Measurements from ENCODE around the gene GARIN5B.

The GARIN5B gene

DNA sequence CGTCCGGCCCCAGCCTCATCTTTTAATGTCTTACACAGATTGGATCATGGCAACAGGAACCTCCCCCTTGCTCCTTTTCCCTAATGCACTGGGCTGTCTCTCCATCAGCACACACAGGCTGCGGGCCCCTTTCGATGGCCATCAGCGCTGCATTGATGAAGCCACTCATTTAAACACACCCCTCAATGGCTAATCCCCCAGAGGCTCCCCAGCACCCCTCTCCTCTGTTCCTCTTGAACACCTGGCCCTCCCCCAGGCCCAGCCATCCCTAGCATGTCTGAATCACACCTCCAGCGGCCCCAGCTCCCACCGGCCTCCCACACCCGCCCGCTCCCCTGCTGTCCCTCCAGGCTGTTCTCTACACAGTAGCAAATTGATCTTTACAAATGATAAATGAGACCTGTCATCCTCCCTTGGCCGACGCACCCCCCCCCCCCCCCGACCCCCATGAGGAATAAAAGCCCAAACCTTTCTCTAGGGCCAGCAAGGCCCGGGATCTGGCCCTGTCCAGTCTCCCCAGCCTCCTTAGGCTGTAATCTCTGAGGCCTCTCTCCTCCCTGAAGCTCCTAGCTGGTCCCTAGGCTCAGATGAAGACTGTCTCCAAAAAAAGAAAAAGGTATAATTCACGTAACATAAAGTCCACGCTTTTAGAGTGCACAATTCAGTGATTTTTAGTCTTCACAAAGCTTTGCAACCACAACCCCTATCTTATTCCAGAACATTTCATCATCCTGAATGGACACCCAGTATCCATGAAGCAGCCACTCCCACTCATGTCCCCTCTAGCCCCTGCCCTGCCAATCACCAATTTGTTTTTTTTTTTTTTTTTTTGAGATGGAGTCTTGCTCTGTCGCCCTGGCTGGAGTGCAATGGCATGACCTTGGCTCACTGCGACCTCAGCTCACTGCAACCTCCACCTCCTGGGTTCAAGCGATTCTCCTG is 30.0 kb upstream of the GARIN5B start:
- H3K4me3 ChIP-seq (ENCODE audit: low read length): no peak overlapping the region
- TF ChIP-seq, protein P1, sequence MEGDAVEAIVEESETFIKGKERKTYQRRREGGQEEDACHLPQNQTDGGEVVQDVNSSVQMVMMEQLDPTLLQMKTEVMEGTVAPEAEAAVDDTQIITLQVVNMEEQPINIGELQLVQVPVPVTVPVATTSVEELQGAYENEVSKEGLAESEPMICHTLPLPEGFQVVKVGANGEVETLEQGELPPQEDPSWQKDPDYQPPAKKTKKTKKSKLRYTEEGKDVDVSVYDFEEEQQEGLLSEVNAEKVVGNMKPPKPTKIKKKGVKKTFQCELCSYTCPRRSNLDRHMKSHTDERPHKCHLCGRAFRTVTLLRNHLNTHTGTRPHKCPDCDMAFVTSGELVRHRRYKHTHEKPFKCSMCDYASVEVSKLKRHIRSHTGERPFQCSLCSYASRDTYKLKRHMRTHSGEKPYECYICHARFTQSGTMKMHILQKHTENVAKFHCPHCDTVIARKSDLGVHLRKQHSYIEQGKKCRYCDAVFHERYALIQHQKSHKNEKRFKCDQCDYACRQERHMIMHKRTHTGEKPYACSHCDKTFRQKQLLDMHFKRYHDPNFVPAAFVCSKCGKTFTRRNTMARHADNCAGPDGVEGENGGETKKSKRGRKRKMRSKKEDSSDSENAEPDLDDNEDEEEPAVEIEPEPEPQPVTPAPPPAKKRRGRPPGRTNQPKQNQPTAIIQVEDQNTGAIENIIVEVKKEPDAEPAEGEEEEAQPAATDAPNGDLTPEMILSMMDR (IDR thresholded peaks at IDR 0.05; ENCODE audit: insufficient read depth, low read depth, low read length, missing control alignments): no peak
- DNase-seq (ENCODE audit: low read depth): no peak

DNA sequence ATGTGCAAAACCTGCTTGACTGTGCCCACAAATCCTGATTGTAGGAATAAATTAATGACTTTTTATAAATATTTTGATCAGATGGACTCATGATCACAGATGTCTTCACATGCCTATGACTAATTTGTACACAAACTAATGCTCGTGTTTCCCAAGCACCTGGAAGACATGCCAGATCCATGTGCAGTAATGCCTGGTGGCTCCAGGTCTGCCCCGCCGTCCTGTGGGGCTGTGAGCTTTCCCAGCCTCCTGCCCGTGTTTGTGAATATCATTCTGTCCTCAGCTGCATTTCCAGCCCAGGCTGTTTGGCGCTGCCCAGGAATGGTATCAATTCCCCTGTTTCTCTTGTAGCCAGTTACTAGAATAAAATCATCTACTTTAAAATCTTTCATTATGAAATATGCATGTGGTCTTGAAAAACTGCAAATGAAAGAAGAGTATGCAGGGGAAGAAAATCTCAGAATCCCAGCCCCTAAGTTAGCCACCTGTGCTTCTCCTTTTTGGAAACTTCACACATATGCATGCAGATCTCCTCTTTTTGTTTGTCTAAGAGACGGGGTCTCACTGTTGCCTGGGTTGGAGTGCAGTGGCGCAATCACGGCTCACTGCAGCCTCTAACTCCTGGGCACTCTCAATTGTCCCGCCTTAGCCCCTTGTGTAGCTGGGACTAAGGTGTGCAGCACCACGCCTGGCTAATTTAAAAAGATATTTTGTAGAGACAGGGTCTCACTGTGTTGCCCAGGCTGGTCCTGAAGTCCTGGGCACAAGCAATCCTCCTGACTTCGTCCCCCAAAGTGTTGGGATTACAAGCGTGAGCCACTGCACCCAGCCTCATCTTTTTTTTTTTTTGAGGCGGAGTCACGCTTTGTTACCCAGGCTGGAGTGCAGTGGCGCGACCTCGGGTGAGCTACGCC is 28.9 kb upstream of the GARIN5B start:
- DNase-seq (ENCODE audit: low read depth): peak; percentile 79
- TF ChIP-seq, protein P1 (IDR thresholded peaks at IDR 0.05; ENCODE audit: insufficient read depth, low read depth, low read length, missing control alignments): no peak
- H3K4me3 ChIP-seq (ENCODE audit: low read length): no peak overlapping the region

DNA sequence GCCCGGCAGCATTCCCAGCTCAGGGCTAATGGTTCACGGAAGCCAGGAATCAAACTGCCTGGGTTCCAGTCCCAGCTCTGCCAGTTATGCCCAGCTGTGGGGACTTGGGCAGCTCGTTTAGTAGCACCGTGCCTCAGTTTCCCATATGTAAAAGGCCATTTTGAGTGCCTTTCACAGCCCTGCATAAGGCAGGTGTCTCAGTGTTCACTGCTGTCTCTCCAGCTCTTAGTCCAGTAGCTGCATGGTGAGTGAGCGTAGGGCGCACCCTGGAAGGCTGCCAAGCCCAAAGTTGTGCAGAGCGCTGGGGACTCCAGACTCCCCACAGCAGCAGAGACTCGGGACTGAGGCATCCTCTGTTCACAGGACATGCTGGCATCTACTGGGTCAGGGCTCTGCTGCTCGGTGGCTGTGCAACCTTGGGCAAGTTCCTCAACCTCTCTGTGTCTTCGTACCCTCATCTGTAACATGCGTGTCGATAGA is 28.2 kb upstream of the GARIN5B start:
- H3K4me3 ChIP-seq (ENCODE audit: low read length): no peak overlapping the region
- peak; percentile 44 for DNase-seq (ENCODE audit: low read depth)
- TF ChIP-seq, protein P1 (IDR thresholded peaks at IDR 0.05; ENCODE audit: insufficient read depth, low read depth, low read length, missing control alignments): no peak

DNA sequence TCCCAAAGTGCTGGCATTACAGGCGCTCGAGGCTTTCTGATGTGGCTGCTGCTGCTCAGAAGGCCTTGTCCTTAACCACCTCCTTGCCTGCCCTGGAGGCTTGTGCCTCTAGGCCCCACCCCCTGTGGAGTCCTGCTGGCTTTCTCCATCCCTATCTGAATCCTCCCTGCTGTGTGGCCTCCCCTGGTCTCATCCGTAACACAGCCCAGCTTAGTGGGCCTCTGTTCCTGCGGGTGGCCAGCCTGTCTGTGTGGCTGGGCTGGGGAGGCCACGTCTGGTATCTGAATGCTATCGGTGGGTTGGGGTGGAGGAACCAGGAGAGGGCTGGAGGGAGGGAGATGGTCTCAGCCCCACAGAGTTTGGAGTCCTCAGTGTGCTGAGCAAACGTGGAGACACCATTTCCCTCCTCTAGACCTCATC is 27.4 kb upstream of the GARIN5B start:
- TF ChIP-seq, protein P1 (IDR thresholded peaks at IDR 0.05; ENCODE audit: insufficient read depth, low read depth, low read length, missing control alignments): no peak
- no peak for DNase-seq (ENCODE audit: low read depth)
- no peak overlapping the region for H3K4me3 ChIP-seq (ENCODE audit: low read length)

DNA sequence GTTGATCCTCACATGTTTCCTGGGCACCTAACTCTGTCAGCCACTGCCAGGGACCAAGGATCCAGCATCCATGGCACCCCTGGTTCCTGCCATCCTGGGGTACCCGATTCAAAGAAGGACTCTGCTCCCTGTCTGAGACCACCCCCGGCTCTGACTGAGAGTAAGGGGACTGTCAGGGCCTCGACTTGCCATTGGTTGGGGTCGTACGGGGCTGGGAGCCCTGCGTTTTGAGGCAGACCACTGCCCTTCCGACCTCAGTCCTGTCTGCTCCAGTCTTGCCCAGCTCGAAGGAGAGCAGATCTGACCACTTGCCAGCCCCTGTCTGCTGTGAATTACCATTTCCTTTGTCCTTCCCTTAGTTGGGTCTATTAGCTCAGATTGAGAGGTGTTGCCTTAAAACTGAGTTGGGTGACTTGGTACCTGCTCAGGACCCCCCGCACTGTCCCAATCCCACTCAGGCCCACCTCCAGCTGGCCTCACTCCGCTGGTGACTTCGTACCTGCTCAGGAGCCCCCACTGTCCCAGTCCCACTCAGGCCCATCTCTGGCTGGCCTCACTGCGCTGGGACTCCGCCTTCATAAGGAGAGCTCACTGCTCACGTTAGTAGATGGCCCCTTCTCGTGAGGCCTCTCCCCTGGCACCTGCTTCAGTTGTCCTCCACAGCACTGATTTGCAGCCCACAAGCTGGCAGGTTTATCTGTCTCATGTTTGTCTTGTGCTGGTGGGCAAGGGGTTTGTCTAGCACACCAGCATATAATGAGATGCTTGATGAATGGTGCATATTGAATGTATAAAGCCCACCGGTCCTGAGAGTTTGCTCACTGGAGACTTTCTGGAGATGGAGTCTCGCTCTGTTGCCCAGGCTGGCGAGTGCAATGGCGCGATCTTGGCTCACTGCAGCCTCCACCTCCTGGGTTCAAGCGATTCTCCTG is 26.6 kb upstream of the GARIN5B start:
- no peak overlapping the region for H3K4me3 ChIP-seq (ENCODE audit: low read length)
- no peak for DNase-seq (ENCODE audit: low read depth)
- TF ChIP-seq, protein P1 (IDR thresholded peaks at IDR 0.05; ENCODE audit: insufficient read depth, low read depth, low read length, missing control alignments): no peak
